Cardiac septum (tissue), 1 donor: ENCODE results near the gene TLL2. TPM values are rescaled to one million over a fixed set of nuclear protein-coding genes. Genes with fewer than 3 reads are reported as not detected.

Experiments used
- total RNA-seq: library from RNA; stranded (reverse); fragmentation: NEBNext Ultra II Directional; extraction: Animal tissue kit (Norgen Biotek cat#: 25700); gene quantifications from one replicate; pipeline ENCODE4 v1.2.1, GENCODE V29; 2021
- donor health status: DM: no; HTN: no; CAD: no.

Gene TLL2
- total RNA-seq, 1 donor from 2014 or later, result 3.8 TPM

Other genes starting within 250 kb of the TLL2 start
- 0.86 TPM for gene BLNK, start 242.4 kb downstream of the TLL2 start, total RNA-seq
- not detected for gene DNTT, start 209.5 kb downstream of the TLL2 start, total RNA-seq
- gene OPALIN, start 154.9 kb downstream of the TLL2 start, total RNA-seq, result not detected
- gene TM9SF3, start 73.1 kb upstream of the TLL2 start, total RNA-seq, result 76.1 TPM
- 2.8 TPM for gene PIK3AP1, start 206.6 kb upstream of the TLL2 start, total RNA-seq